GM19023 (cell line): ENCODE data around the gene ZNF611.
"Not testable (repeated sequence)": the region's sequence is repeated elsewhere in the genome, so short reads cannot be mapped to it uniquely, and the experiment has no call there.

Source experiments
- ATAC-seq: cut with Tn5 transposase; IDR thresholded peaks from one replicate; pipeline ENCODE4 v1.9.1; 2021; ENCODE audit warnings: mild to moderate bottlenecking, moderate library complexity; ENCODE audit not compliant: unreplicated experiment

Gene ZNF611

GRCh38 chr19:52720541-52720940 is 14.3 kb downstream of the ZNF611 start:
- not testable (repeated sequence) for ATAC-seq

- ATAC-seq: no peak
Observed at GRCh38 chr19:52716522-52716921, 18.3 kb downstream of the ZNF611 start.

GRCh38 chr19:52715902-52716301 is 18.9 kb downstream of the ZNF611 start:
- not testable (repeated sequence) for ATAC-seq

- not testable (repeated sequence) for ATAC-seq
Observed at GRCh38 chr19:52715330-52715729, 19.5 kb downstream of the ZNF611 start.

GRCh38 chr19:52713051-52713450 is 21.8 kb downstream of the ZNF611 start:
- ATAC-seq: not testable (repeated sequence)

- not testable (repeated sequence) for ATAC-seq
Observed at GRCh38 chr19:52711661-52712060, 23.2 kb downstream of the ZNF611 start.

GRCh38 chr19:52710538-52710937 is 24.3 kb downstream of the ZNF611 start:
- no peak for ATAC-seq

- ATAC-seq: not testable (repeated sequence)
Observed at GRCh38 chr19:52705615-52706014, 29.2 kb downstream of the ZNF611 start.

GRCh38 chr19:52703917-52704316 is 30.9 kb downstream of the ZNF611 start:
- no peak for ATAC-seq

- no peak for ATAC-seq
Observed at GRCh38 chr19:52700673-52701072, 34.2 kb downstream of the ZNF611 start.

GRCh38 chr19:52699555-52699954 is 35.3 kb downstream of the ZNF611 start:
- ATAC-seq: not testable (repeated sequence)

- no peak for ATAC-seq
Observed at GRCh38 chr19:52695996-52696395, 38.8 kb downstream of the ZNF611 start.

GRCh38 chr19:52694921-52695320 is 39.9 kb downstream of the ZNF611 start:
- no peak for ATAC-seq

- ATAC-seq: not testable (repeated sequence)
Observed at GRCh38 chr19:52694281-52694680, 40.6 kb downstream of the ZNF611 start.

- no peak for ATAC-seq
Observed at GRCh38 chr19:52692431-52693008, 42.3 kb downstream of the ZNF611 start.

GRCh38 chr19:52691737-52692136 is 43.1 kb downstream of the ZNF611 start:
- no peak for ATAC-seq

GRCh38 chr19:52691215-52691610 is 43.6 kb downstream of the ZNF611 start:
- ATAC-seq: no peak

GRCh38 chr19:52690369-52691214 is 44.3 kb downstream of the ZNF611 start:
- peak; percentile 86 for ATAC-seq

GRCh38 chr19:52689843-52690368 is 44.9 kb downstream of the ZNF611 start:
- ATAC-seq: peak; percentile 40

GRCh38 chr19:52688925-52689796 is 45.7 kb downstream of the ZNF611 start:
- ATAC-seq: not testable (repeated sequence)

GRCh38 chr19:52688335-52688734 is 46.5 kb downstream of the ZNF611 start:
- ATAC-seq: no peak
